GM12801 (cell line): Measurements from ENCODE around the gene CCDC170.

ENCODE experiments used
- TF ChIP-seq, protein P1 (sequence below): IDR thresholded peaks from one replicate; pipeline ENCODE4 v1.5.1; 2011; ENCODE audit warnings: control low read depth; ENCODE audit not compliant: insufficient read length; ENCODE audit errors: extremely low read depth

The CCDC170 gene

DNA sequence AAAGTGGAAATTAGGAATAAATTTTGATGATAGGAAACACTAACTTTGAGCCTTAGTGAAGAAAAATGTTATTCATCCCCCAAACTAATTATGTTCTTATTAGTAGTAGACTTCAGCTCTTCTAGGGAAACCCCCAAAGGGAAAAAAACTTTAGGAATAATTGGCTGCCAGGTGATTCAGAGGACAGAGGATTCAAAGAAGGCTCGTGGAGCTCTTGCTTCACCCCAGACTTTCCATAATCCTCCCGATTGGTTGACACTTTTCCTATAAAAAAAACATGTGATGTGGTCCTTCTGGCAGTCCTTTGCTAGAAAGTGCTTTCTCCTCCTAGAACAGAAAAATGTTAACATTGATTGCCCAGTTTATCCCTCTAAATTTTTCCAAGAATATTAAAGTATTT lies 5.6 kb upstream of the CCDC170 start:
- TF ChIP-seq, protein P1, sequence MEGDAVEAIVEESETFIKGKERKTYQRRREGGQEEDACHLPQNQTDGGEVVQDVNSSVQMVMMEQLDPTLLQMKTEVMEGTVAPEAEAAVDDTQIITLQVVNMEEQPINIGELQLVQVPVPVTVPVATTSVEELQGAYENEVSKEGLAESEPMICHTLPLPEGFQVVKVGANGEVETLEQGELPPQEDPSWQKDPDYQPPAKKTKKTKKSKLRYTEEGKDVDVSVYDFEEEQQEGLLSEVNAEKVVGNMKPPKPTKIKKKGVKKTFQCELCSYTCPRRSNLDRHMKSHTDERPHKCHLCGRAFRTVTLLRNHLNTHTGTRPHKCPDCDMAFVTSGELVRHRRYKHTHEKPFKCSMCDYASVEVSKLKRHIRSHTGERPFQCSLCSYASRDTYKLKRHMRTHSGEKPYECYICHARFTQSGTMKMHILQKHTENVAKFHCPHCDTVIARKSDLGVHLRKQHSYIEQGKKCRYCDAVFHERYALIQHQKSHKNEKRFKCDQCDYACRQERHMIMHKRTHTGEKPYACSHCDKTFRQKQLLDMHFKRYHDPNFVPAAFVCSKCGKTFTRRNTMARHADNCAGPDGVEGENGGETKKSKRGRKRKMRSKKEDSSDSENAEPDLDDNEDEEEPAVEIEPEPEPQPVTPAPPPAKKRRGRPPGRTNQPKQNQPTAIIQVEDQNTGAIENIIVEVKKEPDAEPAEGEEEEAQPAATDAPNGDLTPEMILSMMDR = no peak

DNA sequence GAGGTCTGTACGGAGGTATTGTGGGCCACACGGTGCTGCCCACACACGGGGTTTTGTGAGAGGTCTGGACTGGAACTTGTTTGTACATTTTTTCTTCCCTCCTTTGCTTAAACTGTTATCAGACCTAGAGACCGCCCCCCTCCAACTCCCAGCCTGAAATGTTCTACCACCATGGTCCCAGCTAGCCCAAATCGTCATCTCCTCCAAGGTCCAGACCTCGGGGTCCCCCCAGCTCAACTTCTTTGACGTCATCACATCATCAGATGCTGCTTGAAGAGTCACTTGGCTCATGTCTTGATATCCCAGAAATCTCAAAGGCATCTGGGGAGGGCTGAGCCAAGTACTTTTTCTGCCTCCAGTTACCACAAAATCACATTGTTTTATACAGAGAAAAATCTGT lies 2.8 kb upstream of the CCDC170 start:
- TF ChIP-seq, protein P1 = no peak

DNA sequence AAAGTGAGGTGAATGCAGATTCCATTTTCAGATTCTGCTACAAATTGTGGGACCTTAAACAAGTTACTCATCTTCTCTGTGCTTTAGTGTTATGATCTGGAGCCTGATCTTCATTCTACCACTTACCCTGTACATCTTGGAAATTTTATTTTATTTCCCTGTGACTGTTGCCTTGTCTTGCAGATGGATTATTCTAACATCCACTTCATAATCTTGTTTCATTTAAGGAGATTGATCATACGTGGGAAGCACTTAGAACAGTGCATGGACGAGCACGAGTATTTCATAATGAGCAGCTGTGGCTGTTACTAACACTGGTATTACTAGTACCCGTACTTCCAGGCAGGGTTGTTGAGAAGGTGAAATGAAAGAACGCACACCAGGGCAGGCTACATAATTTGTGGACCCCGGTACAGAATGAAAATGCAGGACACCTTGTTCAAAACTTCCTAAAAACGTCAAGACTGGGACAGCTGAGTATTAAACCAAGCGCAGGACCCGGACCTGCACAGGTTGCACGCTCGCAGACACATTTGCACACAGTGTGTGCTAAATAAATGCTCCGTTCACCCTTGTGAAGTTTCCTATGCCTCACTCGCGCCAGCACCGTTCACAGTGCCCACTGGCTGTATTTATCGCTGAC lies 535 bp upstream of the CCDC170 start:
- TF ChIP-seq, protein P1 = no peak

DNA sequence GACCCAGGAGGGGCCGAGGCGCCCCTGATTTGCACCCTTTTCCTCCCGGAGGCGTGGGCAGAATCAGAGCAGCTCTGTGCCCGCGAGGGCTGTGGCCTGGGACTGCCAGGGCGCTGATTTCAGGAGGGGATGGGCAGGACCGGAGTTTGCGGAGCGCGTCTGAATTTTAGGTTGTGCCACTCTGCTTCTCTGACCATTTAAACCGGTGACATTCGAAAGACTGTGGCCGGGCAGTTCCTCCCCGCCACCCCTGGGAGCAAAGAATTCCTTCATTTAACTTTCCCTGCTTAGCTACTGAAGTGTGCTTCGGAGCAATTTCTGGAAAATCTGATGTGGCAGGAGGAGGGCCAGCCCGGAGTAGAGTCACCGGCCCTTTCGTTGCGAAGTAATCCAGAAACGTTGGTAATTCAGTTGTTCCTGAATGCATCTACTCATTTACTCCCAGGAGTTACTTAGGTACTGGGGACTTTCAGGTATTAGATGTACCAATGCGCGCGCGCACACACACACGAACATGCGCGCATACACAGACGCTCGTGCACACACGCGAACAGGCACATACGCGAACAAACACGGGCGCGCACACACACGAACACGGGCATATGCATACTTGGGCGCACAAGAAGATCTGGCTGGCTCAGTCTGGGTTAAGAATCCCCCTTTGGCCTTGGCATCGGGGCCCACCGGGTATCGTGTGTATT lies 568 bp downstream of the CCDC170 start:
- TF ChIP-seq, protein P1 = no peak

DNA sequence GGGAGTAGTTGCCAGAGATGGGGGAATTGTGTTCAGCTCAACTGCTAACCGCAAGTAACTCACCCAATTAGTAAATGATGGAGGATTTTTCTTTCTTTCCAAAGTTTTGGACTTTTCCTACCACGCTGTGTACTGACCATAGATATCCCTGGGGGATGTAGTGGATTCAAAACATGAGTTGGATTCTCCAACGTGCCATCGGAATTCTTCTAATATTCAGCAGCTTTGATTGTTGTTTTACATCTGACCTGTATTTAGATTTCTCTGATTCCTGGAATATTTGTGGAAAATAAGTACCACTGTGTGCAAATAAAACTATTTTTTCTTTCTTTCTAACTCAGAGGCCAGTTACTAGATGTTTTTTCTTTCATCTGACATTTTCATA lies 1.1 kb downstream of the CCDC170 start:
- TF ChIP-seq, protein P1 = no peak

DNA sequence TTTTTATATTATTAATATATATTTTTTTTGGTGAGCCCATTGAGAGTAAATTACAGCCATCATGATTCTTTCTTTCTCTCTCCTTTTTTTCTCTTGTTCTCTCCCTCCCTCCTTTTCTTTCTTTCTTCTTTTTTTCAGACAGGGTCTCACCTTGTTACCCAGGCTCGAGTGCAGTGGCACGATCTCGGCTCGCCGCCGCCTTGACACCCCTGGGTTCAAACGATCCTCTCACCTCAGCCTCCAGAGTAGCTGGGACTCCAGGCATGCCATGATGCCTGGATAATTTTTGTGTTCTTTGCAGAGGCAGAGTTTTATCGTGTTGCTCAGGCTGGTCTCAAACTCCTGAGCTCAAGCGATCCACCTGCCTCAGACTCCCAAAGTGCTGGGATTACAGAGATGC lies 1.6 kb downstream of the CCDC170 start:
- TF ChIP-seq, protein P1 = no peak

DNA sequence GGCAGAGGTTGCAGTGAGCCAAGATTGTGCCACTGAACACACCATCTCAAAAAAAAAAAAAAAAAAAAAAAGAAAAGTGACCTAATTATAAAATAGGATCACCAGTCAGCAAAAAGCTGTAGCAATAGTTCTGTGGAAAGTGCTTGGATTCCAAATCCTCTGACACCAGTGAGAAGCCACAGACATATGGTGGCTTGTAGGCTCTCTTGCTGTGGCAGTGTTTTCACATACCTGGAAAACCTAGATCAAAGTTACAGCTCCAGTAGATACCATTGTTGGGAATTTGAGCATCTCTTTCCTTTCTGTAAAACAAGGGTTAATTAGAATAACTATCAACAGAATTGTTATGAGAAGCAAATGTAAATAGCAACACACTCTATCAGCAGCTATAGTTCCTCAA lies 4.1 kb downstream of the CCDC170 start:
- TF ChIP-seq, protein P1 = no peak
